GM06990 (cell line): Measurements from ENCODE around the gene PLEKHA4.

Source experiments
- DNase-seq: peaks from one replicate; pipeline ENCODE4 v3.0.0-alpha.2; 2011; ENCODE audit not compliant: insufficient read length; ENCODE audit errors: extremely low read depth
- H3K27me3 ChIP-seq: replicated peaks from 2 replicates; pipeline ENCODE4 v1.6.0; 2011; ENCODE audit warnings: low read length; ENCODE audit not compliant: control insufficient read depth, insufficient read depth
- H3K36me3 ChIP-seq: 2 replicates; pipeline ENCODE4 v1.5.1; 2011; ENCODE audit warnings: low read length; ENCODE audit not compliant: control insufficient read depth, insufficient read depth
- H3K4me3 ChIP-seq: replicated peaks from 2 replicates; pipeline ENCODE4 v1.5.1; 2011; ENCODE audit warnings: low read depth, mild to moderate bottlenecking, control low read depth, low read length
- CTCF ChIP-seq: IDR thresholded peaks from 2 replicates; pipeline ENCODE4 v1.5.1; 2011; ENCODE audit warnings: low read length, control low read depth, mild to moderate bottlenecking, inconsistent platforms; ENCODE audit not compliant: insufficient read depth, poor library complexity, severe bottlenecking

Gene PLEKHA4

GRCh38 chr19:48806818-48807589 is 61.4 kb downstream of the PLEKHA4 start:
- H3K36me3 ChIP-seq, result peaks cover 6% of the 10 kb centered on the region
- H3K27me3 ChIP-seq, result no peaks in the 10 kb centered on the region
- no peak for DNase-seq
- H3K4me3 ChIP-seq, result no peak overlapping the region
- TF ChIP-seq CTCF, result no peak

GRCh38 chr19:48806518-48806817 is 61.9 kb downstream of the PLEKHA4 start:
- TF ChIP-seq CTCF, result no peak
- DNase-seq, result no peak
- H3K4me3 ChIP-seq, result no peak overlapping the region

GRCh38 chr19:48805452-48805851 is 63.0 kb downstream of the PLEKHA4 start:
- TF ChIP-seq CTCF, result no peak
- no peak for DNase-seq
- H3K4me3 ChIP-seq, result no peak overlapping the region
- no peaks in the 10 kb centered on the region for H3K27me3 ChIP-seq
- H3K36me3 ChIP-seq, result peaks cover 6% of the 10 kb centered on the region

More at GRCh38 chr19:48806518-48806817, 61.9 kb downstream of the PLEKHA4 start:
- Histone ChIP-seq H3K27me3 (no peaks in the 10 kb centered on the region), H3K36me3 (peaks cover 6% of the 10 kb centered on the region)

- Histone ChIP-seq H3K36me3 (peaks cover 6% of the 10 kb centered on the region), H3K4me3 (no peak overlapping the region), H3K27me3 (no peaks in the 10 kb centered on the region)
- no peak for TF ChIP-seq CTCF
- DNase-seq, result no peak
These were observed 63.9 kb downstream of the PLEKHA4 start for GRCh38 chr19:48804496-48804895.

GRCh38 chr19:48802623-48803022 is 65.8 kb downstream of the PLEKHA4 start:
- peaks cover 3% of the 10 kb centered on the region for H3K36me3 ChIP-seq
- no peak for DNase-seq
- TF ChIP-seq CTCF, result no peak
- H3K4me3 ChIP-seq, result no peak overlapping the region
- H3K27me3 ChIP-seq, result no peaks in the 10 kb centered on the region
